Keratinocyte (primary cell): ENCODE results near the gene SYT6. TPM values are rescaled to one million over a fixed set of nuclear protein-coding genes. Genes with fewer than 3 reads are reported as not detected.

ENCODE experiments used
- DNase-seq: peaks from one replicate; pipeline ENCODE4 v3.0.0-alpha.2; 2011; ENCODE audit warnings: low read depth, missing footprints, low spot score
- FAIRE-seq: peaks from 2 replicates; lab custom pipeline; 2011; peaks lifted over from hg19 to GRCh38; lab: Jason Lieb, UNC
- H2AFZ ChIP-seq: 2 replicates; pipeline ENCODE4 v1.6.0; 2012; ENCODE audit warnings: low read length, control low read depth, inconsistent platforms; ENCODE audit not compliant: control insufficient read depth
- H3K27ac ChIP-seq: 2 replicates; pipeline ENCODE4 v1.5.1; 2011; ENCODE audit warnings: low read length; ENCODE audit not compliant: control insufficient read depth, insufficient read depth
- H3K27me3 ChIP-seq: 3 replicates; pipeline ENCODE4 v1.6.0; 2011; ENCODE audit warnings: low read length; ENCODE audit not compliant: control insufficient read depth, insufficient read depth; ENCODE audit errors: extremely low read depth
- H3K36me3 ChIP-seq, 2 experiments: 2 replicates in 1 of 2; 3 replicates in 1 of 2; pipeline ENCODE4 v1.5.1; 2011; ENCODE audit warnings: low read length in 2 of 2, mild to moderate bottlenecking in 1 of 2; ENCODE audit not compliant: control insufficient read depth in 2 of 2, insufficient read depth in 2 of 2; ENCODE audit errors: extremely low read depth in 1 of 2
- H3K4me1 ChIP-seq: 3 replicates; pipeline ENCODE4 v1.5.1; 2011; ENCODE audit warnings: low read length; ENCODE audit not compliant: control insufficient read depth, insufficient read depth; ENCODE audit errors: extremely low read depth
- H3K4me2 ChIP-seq: 3 replicates; pipeline ENCODE4 v1.6.0; 2011; ENCODE audit warnings: low read depth, low read length; ENCODE audit not compliant: control insufficient read depth, insufficient read depth; ENCODE audit errors: extremely low read depth
- H3K4me3 ChIP-seq, 3 experiments: fragments of 200-600 bp in 1 of 3; sonication (generic) in 1 of 3; 2 replicates in 2 of 3; 3 replicates in 1 of 3; pipeline ENCODE4 v1.5.1; 2011 to 2016; ENCODE audit warnings: low read length in 3 of 3, mild to moderate bottlenecking in 3 of 3, control low read depth in 2 of 3, inconsistent platforms in 1 of 3, low read depth in 1 of 3, mixed read lengths in 1 of 3, mixed run types in 1 of 3, moderate library complexity in 1 of 3; ENCODE audit not compliant: control insufficient read depth in 2 of 3, insufficient read depth in 2 of 3; ENCODE audit errors: extremely low read depth in 1 of 3
- H3K79me2 ChIP-seq: 2 replicates; pipeline ENCODE4 v1.6.0; 2012; ENCODE audit warnings: low read length; ENCODE audit not compliant: control insufficient read depth, insufficient read depth
- H3K9ac ChIP-seq: 3 replicates; pipeline ENCODE4 v1.6.0; 2011; ENCODE audit warnings: low read length; ENCODE audit not compliant: control insufficient read depth, insufficient read depth; ENCODE audit errors: extremely low read depth
- H3K9me1 ChIP-seq: 3 replicates; pipeline ENCODE4 v1.6.0; 2011; ENCODE audit warnings: low read length; ENCODE audit not compliant: control insufficient read depth, insufficient read depth; ENCODE audit errors: extremely low read depth
- H3K9me3 ChIP-seq: 2 replicates; pipeline ENCODE4 v1.5.1; 2012; ENCODE audit warnings: low read depth, low read length; ENCODE audit not compliant: control insufficient read depth
- H4K20me1 ChIP-seq: 3 replicates; pipeline ENCODE4 v1.6.0; 2011; ENCODE audit warnings: low read length; ENCODE audit not compliant: control insufficient read depth, insufficient read depth; ENCODE audit errors: extremely low read depth
- EZH2 ChIP-seq: IDR thresholded peaks from one replicate; pipeline ENCODE4 v1.6.1; 2012; ENCODE audit warnings: inconsistent platforms, mild to moderate bottlenecking, low read length, moderate library complexity
- dilution Hi-C: fragments of 300-500 bp; cut with MboI; formaldehyde crosslinking; loops from one replicate; pipeline ENCODE4 v1.7.0; 2020; ENCODE audit warnings: low sequenced_read_pairs; ENCODE audit not compliant: extremely low pct_ligation_motif_present
- polyA plus RNA-seq, 5 experiments: library from polyadenylated mRNA; depleted of rRNA in 3 of 5; stranded (reverse) in 3 of 5; stranded (forward) in 1 of 5; unstranded in 1 of 5; fragments of >200 nt; gene quantifications; 1 replicate in 1 of 5; 2 replicates in 3 of 5; 3 replicates in 1 of 5; pipeline versions ENCODE4 v1.2.1 to v1.2.3, GENCODE V29; 2011 to 2012; ENCODE audit warnings: missing spikeins in 2 of 5, low read depth in 1 of 5, low replicate concordance in 1 of 5
- TF ChIP-seq, protein P1 (sequence below), 3 experiments: IDR thresholded peaks in 1 of 3; conservative IDR thresholded peaks in 1 of 3; optimal IDR thresholded peaks in 1 of 3; 2 replicates in 2 of 3; 3 replicates in 1 of 3; pipeline versions ENCODE3 to v1.5.1; 2011; ENCODE audit warnings: low read length in 3 of 3, mild to moderate bottlenecking in 3 of 3, moderate library complexity in 2 of 3, control low read depth in 1 of 3, inconsistent platforms in 1 of 3; ENCODE audit not compliant: insufficient read depth in 2 of 3; ENCODE audit errors: extremely low read depth in 1 of 3

Gene SYT6
- polyA plus RNA-seq, 1 donor (not counting 4 experiments of a cell fraction or from before 2014, with no cell fraction given): not detected

DNA sequence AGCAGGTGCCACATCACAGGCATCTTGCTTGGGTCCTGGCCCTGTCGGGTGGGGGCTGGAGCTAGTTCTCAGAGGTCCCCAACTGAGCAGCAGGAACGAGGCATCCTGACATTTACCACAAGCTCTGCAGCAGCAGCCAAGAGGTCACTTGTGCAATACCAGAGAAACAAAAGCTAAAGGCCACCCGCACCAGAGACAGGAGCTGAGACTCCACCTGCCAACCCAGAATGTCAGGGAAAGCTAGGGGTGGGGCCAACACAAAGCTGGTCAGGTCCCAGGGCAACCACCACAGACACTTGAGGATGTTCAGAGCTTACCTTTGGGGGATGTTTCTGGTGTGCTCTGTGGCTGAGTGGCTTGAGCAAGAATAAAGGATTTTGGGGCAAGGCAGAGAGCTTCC, 13.6 kb upstream of the SYT6 start:
- no peaks in the 10 kb centered on the region for H3K9me3 ChIP-seq
- TF ChIP-seq EZH2: no peak
- FAIRE-seq (no peak), DNase-seq (no peak)
- H3K4me2 ChIP-seq: no peak overlapping the region
- H3K79me2 ChIP-seq: no peaks in the 10 kb centered on the region
- H4K20me1 ChIP-seq: no peaks in the 10 kb centered on the region
- no peak overlapping the region for H3K27ac ChIP-seq
- H2AFZ ChIP-seq: no peak overlapping the region
- no peak overlapping the region for H3K9ac ChIP-seq
- no peaks in the 10 kb centered on the region for H3K4me1 ChIP-seq
- peaks cover 5% of the 10 kb centered on the region for H3K27me3 ChIP-seq
- H3K36me3 ChIP-seq: no peaks in the 10 kb centered on the region
- no peaks in the 10 kb centered on the region for H3K9me1 ChIP-seq
- dilution Hi-C loops: no loop called here
- H3K4me3 ChIP-seq: no peak overlapping the region

DNA sequence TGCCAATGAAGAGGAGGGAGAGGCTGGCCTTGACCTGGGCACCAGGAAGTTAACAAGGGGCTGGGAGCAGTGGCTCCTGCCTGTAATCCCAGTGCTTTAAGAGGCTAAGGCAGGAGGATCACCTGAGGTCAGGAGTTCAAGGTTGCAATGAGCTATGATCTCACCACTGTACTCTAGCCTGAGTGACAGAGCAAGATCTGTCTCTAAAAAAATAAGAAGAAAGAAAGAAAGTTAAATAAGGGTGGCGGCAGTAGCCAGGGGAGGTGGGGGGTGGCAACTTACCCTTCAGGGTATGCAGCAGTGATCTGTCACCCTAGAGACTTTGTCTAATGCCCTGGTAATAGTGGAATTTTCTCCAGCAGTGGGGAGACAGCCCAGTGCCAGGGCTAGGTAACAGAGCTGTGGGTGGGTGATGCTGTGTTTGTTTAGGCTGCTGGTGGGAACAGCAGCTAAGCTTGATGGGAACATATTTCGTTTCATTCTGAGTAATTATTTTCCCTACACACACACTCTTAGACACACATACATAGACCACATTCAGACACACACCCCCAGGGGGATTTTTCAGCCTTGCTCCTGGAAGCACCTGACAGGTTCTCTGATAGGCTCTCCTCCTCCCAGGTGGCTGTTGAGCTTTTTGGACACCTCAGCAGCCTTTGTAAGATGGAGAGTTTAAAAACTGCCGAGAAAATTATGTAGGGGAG, 11.3 kb upstream of the SYT6 start:
- no peaks in the 10 kb centered on the region for H3K4me1 ChIP-seq
- no peak for TF ChIP-seq EZH2
- TF ChIP-seq, protein P1, sequence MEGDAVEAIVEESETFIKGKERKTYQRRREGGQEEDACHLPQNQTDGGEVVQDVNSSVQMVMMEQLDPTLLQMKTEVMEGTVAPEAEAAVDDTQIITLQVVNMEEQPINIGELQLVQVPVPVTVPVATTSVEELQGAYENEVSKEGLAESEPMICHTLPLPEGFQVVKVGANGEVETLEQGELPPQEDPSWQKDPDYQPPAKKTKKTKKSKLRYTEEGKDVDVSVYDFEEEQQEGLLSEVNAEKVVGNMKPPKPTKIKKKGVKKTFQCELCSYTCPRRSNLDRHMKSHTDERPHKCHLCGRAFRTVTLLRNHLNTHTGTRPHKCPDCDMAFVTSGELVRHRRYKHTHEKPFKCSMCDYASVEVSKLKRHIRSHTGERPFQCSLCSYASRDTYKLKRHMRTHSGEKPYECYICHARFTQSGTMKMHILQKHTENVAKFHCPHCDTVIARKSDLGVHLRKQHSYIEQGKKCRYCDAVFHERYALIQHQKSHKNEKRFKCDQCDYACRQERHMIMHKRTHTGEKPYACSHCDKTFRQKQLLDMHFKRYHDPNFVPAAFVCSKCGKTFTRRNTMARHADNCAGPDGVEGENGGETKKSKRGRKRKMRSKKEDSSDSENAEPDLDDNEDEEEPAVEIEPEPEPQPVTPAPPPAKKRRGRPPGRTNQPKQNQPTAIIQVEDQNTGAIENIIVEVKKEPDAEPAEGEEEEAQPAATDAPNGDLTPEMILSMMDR (optimal IDR thresholded peaks at IDR 0.05 in 1 of 3, IDR thresholded peaks at IDR 0.05 in 1 of 3, conservative IDR thresholded peaks at IDR 0.05 in 1 of 3; ENCODE audit: extremely low read depth in 1 of 3, insufficient read depth in 2 of 3, low read length in 3 of 3): no peak
- DNase-seq (no peak), FAIRE-seq (no peak)
- peaks cover 9% of the 10 kb centered on the region for H3K27me3 ChIP-seq
- H3K4me2 ChIP-seq: no peak overlapping the region
- H2AFZ ChIP-seq: no peak overlapping the region
- no peak overlapping the region for H3K9ac ChIP-seq
- H3K9me1 ChIP-seq: no peaks in the 10 kb centered on the region
- H3K9me3 ChIP-seq: no peaks in the 10 kb centered on the region
- no peaks in the 10 kb centered on the region for H3K36me3 ChIP-seq
- H4K20me1 ChIP-seq: no peaks in the 10 kb centered on the region
- H3K4me3 ChIP-seq: no peak overlapping the region
- dilution Hi-C loops: no loop called here
- H3K79me2 ChIP-seq: no peaks in the 10 kb centered on the region
- no peak overlapping the region for H3K27ac ChIP-seq

DNA sequence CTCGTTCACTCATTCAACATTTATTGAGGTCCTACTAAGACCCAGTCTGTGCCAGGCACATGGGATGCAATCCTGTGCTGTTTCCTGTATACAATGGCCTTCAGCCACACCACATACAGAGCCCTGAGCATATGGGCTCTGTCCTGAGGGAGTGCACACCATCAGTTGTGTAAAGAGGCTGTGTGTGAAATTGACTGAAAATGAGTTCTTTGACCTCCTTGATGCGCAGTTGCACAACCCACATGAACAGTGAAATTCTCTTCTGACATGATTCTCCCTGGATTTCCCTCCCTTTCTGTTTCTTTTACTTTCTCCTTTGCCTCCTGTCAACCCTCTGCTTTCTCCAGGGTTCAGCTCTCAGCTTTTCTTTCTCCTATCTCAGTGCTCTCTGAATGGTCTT, 6.3 kb upstream of the SYT6 start:
- TF ChIP-seq, protein P1 (optimal IDR thresholded peaks at IDR 0.05 in 1 of 3, IDR thresholded peaks at IDR 0.05 in 1 of 3, conservative IDR thresholded peaks at IDR 0.05 in 1 of 3; ENCODE audit: extremely low read depth in 1 of 3, insufficient read depth in 2 of 3, low read length in 3 of 3): no peak
- no peak for TF ChIP-seq EZH2
- no peak for DNase-seq
- Histone ChIP-seq H3K4me1 (no peaks in the 10 kb centered on the region), H2AFZ (no peak overlapping the region), H3K9me1 (no peaks in the 10 kb centered on the region), H4K20me1 (peaks cover 4% of the 10 kb centered on the region), H3K36me3 (no peaks in the 10 kb centered on the region), H3K27ac (no peak overlapping the region), H3K79me2 (no peaks in the 10 kb centered on the region), H3K27me3 (peaks cover 33% of the 10 kb centered on the region), H3K4me2 (no peak overlapping the region), H3K9me3 (no peaks in the 10 kb centered on the region), H3K4me3 (no peak overlapping the region), H3K9ac (no peak overlapping the region)
- no peak for FAIRE-seq
- dilution Hi-C loops: no loop called here
